ENCODE measurements around the gene C4A.
"Not testable (repeated sequence)": the region's sequence is repeated elsewhere in the genome, so short reads cannot be mapped to it uniquely, and the experiment has no call there.

DNA sequence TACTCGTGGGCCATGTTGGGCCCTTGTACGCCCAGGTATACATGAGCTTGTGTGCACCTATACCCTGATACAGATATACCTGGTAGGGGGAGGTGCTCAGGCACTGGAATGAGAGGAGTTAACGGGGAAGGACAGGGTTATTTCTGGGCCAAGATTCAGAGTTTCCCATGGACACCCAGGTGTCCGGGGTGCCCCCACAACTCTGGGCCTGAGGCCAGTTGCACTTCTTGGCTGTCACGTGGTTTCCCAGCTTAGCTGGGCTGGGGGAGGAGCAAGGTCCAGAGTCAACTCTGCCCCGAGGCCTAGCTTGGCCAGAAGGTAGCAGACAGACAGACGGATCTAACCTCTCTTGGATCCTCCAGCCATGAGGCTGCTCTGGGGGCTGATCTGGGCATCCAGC, at the start of gene C4A:
- TF ChIP-seq CTCF (tag by site-specific recombination; IDR thresholded peaks at IDR 0.05); ZNF645 (tag by site-specific recombination; IDR thresholded peaks at IDR 0.05); ZNF274 (IDR thresholded peaks at IDR 0.05; ENCODE audit: low read length); ZNF274 (tag by site-specific recombination; IDR thresholded peaks at IDR 0.05; ENCODE audit: borderline replicate concordance); ZNF423 (tag by site-specific recombination; IDR thresholded peaks at IDR 0.05); ZNF580 (tag by site-specific recombination; IDR thresholded peaks at IDR 0.05); HOXA7 (CRISPR knock-in tag; IDR thresholded peaks at IDR 0.05; ENCODE audit: borderline replicate concordance); ZNF629 (tag by site-specific recombination; IDR thresholded peaks at IDR 0.05); ZNF211 (tag by site-specific recombination; IDR thresholded peaks at IDR 0.05; ENCODE audit: low read depth): not testable (repeated sequence)
- TF ChIP-seq, protein P1, sequence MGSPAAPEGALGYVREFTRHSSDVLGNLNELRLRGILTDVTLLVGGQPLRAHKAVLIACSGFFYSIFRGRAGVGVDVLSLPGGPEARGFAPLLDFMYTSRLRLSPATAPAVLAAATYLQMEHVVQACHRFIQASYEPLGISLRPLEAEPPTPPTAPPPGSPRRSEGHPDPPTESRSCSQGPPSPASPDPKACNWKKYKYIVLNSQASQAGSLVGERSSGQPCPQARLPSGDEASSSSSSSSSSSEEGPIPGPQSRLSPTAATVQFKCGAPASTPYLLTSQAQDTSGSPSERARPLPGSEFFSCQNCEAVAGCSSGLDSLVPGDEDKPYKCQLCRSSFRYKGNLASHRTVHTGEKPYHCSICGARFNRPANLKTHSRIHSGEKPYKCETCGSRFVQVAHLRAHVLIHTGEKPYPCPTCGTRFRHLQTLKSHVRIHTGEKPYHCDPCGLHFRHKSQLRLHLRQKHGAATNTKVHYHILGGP (tag by site-specific recombination; IDR thresholded peaks at IDR 0.05) = not testable (repeated sequence)

Measured in HEK293 (cell line).